Peyer's patch (tissue), 4 donors: ENCODE results near the gene GSTA2. TPM values are rescaled to one million over a fixed set of nuclear protein-coding genes. Genes with fewer than 3 reads are reported as not detected.

ENCODE experiments used
- DNase-seq, 3 donors: peaks; one replicate each; pipeline ENCODE4 v3.0.0-alpha.2; 2017 to 2019
- H3K27ac ChIP-seq, 4 donors: fragments of 200-600 bp; sonication (generic); one replicate each; pipeline ENCODE4 v1.5.1; 2016 to 2019
- H3K27me3 ChIP-seq, 2 donors: fragments of 200-600 bp; sonication (generic); one replicate each; pipeline ENCODE4 v1.5.1; 2019
- H3K36me3 ChIP-seq, 3 donors: fragments of 200-600 bp; sonication (generic); one replicate each; pipeline ENCODE4 v1.5.1; 2016 to 2019
- H3K4me1 ChIP-seq, 4 donors: fragments of 200-600 bp; sonication (generic); one replicate each; pipeline ENCODE4 v1.5.1; 2016 to 2019
- H3K4me3 ChIP-seq, 4 donors: fragments of 200-600 bp; sonication (generic); 1 replicate in 3 of 4; 2 replicates in 1 of 4; pipeline ENCODE4 v1.5.1; 2016 to 2019; ENCODE audit warnings: mild to moderate bottlenecking in 1 of 4
- H3K9me3 ChIP-seq, 4 donors: fragments of 200-600 bp; sonication (generic); one replicate each; pipeline ENCODE4 v1.5.1; 2016 to 2019; ENCODE audit warnings: mild to moderate bottlenecking in 1 of 4
- POLR2A ChIP-seq, 2 donors: fragments of 450-650 bp; IDR thresholded peaks; one replicate each; pipeline ENCODE4 v1.5.1; 2017; ENCODE audit warnings: antibody characterized with exemption in 2 of 2, mild to moderate bottlenecking in 2 of 2, moderate library complexity in 2 of 2
- total RNA-seq, 4 donors: library from RNA; depleted of rRNA; stranded (reverse); fragments of >200 nt; gene quantifications; one replicate each; pipeline ENCODE4 v1.1.0, GENCODE V29; 2016
- TF ChIP-seq, protein P1 (sequence below), 6 experiments: fragments of 450-650 bp in 4 of 6; fragments of 200-600 bp in 2 of 6; sonication (generic) in 1 of 6; IDR thresholded peaks; one replicate each; pipeline ENCODE4 v1.5.1; 2017 to 2019; ENCODE audit warnings: antibody characterized with exemption in 6 of 6, mild to moderate bottlenecking in 3 of 6, moderate library complexity in 1 of 6

GSTA2 gene
- total RNA-seq, 4 donors from 2014 or later, result 15.7 to 92.2 (median 58.4) TPM

DNA sequence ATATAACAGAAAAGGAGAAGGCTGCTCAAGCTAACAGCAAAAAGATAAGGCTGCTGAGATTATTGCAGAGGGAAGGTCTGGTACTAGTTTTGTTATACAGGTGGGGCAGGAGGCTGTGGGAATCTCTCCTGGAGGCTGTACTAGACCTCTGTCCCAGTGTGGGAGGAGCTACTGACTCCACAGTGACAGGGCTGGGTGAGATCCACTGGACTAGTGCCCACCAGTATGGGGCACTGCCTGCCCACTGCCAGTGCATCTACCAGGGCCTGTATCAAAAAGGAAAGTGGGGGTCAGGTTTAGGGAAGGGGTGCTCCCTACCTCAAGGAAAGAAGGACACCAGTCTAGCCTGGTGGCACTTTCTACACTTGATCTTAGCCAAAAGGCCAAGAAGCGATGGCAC lies 30.1 kb downstream of the GSTA2 start:
- Histone ChIP-seq H3K27me3 (no peaks in the 10 kb centered on the region), H3K4me1 (peaks cover 0 to 12% (median 0%) of the 10 kb centered on the region in 4 donors), H3K4me3 (no peak overlapping the region), H3K27ac (no peak overlapping the region), H3K36me3 (no peaks in the 10 kb centered on the region), H3K9me3 (no peaks in the 10 kb centered on the region)
- no peak for TF ChIP-seq POLR2A (IDR thresholded peaks at IDR 0.05)
- TF ChIP-seq, protein P1, sequence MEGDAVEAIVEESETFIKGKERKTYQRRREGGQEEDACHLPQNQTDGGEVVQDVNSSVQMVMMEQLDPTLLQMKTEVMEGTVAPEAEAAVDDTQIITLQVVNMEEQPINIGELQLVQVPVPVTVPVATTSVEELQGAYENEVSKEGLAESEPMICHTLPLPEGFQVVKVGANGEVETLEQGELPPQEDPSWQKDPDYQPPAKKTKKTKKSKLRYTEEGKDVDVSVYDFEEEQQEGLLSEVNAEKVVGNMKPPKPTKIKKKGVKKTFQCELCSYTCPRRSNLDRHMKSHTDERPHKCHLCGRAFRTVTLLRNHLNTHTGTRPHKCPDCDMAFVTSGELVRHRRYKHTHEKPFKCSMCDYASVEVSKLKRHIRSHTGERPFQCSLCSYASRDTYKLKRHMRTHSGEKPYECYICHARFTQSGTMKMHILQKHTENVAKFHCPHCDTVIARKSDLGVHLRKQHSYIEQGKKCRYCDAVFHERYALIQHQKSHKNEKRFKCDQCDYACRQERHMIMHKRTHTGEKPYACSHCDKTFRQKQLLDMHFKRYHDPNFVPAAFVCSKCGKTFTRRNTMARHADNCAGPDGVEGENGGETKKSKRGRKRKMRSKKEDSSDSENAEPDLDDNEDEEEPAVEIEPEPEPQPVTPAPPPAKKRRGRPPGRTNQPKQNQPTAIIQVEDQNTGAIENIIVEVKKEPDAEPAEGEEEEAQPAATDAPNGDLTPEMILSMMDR (IDR thresholded peaks at IDR 0.05), result no peak
- no peak for DNase-seq

GRCh38 chr6:52731719-52732118 lies 31.6 kb downstream of the GSTA2 start:
- Histone ChIP-seq H3K4me1 (peaks cover 0 to 12% (median 0%) of the 10 kb centered on the region in 4 donors), H3K27ac (no peak overlapping the region), H3K36me3 (no peaks in the 10 kb centered on the region), H3K9me3 (no peaks in the 10 kb centered on the region), H3K27me3 (no peaks in the 10 kb centered on the region), H3K4me3 (no peak overlapping the region)
- no peak for DNase-seq
- TF ChIP-seq, protein P1 (IDR thresholded peaks at IDR 0.05), result no peak
- TF ChIP-seq POLR2A (IDR thresholded peaks at IDR 0.05), result no peak

- Histone ChIP-seq H3K4me3 (no peak overlapping the region), H3K36me3 (no peaks in the 10 kb centered on the region), H3K27ac (no peak overlapping the region), H3K4me1 (peaks cover 0 to 15% (median 0%) of the 10 kb centered on the region in 4 donors), H3K27me3 (no peaks in the 10 kb centered on the region), H3K9me3 (no peaks in the 10 kb centered on the region)
- DNase-seq, result no peak
- TF ChIP-seq POLR2A (IDR thresholded peaks at IDR 0.05), result no peak
- TF ChIP-seq, protein P1 (IDR thresholded peaks at IDR 0.05), result no peak
Measured at GRCh38 chr6:52729576-52729975, 33.7 kb downstream of the GSTA2 start.

DNA sequence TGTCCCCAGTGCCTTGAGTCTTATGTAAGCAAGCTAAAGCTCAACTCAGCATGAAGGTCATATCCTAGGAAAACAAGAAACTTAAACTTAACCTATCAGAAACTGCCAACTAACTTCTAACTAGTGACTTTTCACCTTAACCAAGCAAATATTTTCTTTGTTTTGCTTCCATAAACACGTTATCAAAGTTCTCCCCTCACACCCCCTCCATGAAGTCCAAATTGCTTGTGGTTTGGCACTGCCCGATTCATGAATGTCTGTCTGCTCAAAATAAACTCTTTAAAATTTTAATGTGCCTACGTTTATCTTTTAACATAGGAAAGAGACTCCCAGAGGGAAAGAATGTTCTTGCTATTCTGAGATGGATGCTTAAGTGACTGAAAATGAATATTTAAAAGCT lies 34.9 kb downstream of the GSTA2 start:
- Histone ChIP-seq H3K27ac (no peak overlapping the region), H3K4me3 (no peak overlapping the region), H3K36me3 (no peaks in the 10 kb centered on the region), H3K4me1 (peaks cover 0 to 15% (median 0%) of the 10 kb centered on the region in 4 donors), H3K27me3 (no peaks in the 10 kb centered on the region), H3K9me3 (no peaks in the 10 kb centered on the region)
- no peak for DNase-seq
- TF ChIP-seq, protein P1 (IDR thresholded peaks at IDR 0.05), result no peak
- TF ChIP-seq POLR2A (IDR thresholded peaks at IDR 0.05), result no peak

DNA sequence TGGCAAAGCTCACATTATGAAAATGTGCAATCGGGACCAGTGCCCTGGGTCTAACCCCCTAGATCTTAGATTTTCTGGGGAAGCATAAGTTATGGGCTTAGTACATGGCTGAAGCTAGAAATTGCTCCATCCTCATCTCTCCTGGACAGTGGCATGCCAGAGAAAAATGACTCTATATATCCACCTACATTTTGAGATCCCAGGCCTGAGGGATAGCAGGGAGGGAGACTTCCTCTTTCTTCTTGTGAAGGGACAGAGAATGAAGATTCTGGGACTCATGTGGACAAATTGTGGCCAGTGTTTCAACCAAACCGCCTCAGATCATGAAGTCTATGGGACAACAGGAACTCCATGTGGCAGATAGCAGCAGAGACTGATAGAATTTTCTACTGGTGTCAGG lies 35.4 kb downstream of the GSTA2 start:
- Histone ChIP-seq H3K27me3 (no peaks in the 10 kb centered on the region), H3K27ac (no peak overlapping the region), H3K36me3 (no peaks in the 10 kb centered on the region), H3K4me3 (no peak overlapping the region), H3K9me3 (no peaks in the 10 kb centered on the region), H3K4me1 (peaks cover 0 to 15% (median 0%) of the 10 kb centered on the region in 4 donors)
- no peak for DNase-seq
- TF ChIP-seq POLR2A (IDR thresholded peaks at IDR 0.05), result no peak
- TF ChIP-seq, protein P1 (IDR thresholded peaks at IDR 0.05), result no peak
